ENCODE measurements around the gene CCDC169. TPM values are rescaled to one million over a fixed set of nuclear protein-coding genes. Genes with fewer than 3 reads are reported as not detected.

Gene CCDC169
- polyA plus RNA-seq, 1 donor from 2014 or later, result 6.9 TPM

DNA sequence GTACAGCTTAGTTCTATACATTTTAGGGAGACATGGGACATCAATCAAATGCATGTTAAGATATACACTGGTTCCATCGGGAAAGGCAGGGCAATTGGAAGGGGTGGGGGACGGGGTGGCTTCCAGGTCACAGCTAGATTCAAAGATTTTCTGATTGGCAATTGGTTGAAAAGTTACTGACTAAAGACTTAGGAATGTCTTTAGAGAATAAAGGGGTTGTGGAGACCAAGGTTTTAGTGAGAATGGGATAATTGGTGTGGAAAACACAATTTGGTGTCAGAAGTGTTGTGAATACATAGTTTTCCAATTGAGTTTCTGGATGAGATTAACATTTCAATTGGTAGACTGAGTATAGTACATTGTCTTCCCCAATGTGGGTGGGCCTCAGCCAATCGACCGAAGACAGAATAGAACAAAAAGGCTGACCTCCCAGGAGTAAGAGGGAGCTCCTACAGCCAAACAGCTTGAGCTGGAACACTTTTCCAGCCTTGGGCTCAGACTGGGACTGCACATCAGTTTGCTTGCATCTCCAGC, 988 bp upstream of the CCDC169 start:
- H3K36me3 ChIP-seq (ENCODE audit: insufficient read depth, low read length), result no peaks in the 10 kb centered on the region
- no peaks in the 10 kb centered on the region for H3F3A ChIP-seq (ENCODE audit: insufficient read depth, low read length, poor library complexity, severe bottlenecking)
- peak overlapping the region; percentile 81 for H3K4me3 ChIP-seq (ENCODE audit: low read length)
- peak overlapping the region; percentile 44 for H3K4me2 ChIP-seq (ENCODE audit: low read length)
- TF ChIP-seq, protein P1, sequence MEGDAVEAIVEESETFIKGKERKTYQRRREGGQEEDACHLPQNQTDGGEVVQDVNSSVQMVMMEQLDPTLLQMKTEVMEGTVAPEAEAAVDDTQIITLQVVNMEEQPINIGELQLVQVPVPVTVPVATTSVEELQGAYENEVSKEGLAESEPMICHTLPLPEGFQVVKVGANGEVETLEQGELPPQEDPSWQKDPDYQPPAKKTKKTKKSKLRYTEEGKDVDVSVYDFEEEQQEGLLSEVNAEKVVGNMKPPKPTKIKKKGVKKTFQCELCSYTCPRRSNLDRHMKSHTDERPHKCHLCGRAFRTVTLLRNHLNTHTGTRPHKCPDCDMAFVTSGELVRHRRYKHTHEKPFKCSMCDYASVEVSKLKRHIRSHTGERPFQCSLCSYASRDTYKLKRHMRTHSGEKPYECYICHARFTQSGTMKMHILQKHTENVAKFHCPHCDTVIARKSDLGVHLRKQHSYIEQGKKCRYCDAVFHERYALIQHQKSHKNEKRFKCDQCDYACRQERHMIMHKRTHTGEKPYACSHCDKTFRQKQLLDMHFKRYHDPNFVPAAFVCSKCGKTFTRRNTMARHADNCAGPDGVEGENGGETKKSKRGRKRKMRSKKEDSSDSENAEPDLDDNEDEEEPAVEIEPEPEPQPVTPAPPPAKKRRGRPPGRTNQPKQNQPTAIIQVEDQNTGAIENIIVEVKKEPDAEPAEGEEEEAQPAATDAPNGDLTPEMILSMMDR (IDR thresholded peaks at IDR 0.05; ENCODE audit: poor library complexity, severe bottlenecking), result no peak
- TF ChIP-seq SMC3 (conservative IDR thresholded peaks at IDR 0.05; ENCODE audit: poor library complexity) (no peak), POLR2AphosphoS5 (IDR thresholded peaks at IDR 0.05) (no peak), EZH2 (IDR thresholded peaks at IDR 0.05; ENCODE audit: borderline replicate concordance, insufficient read depth, low read length, poor library complexity, severe bottlenecking) (no peak), TAF1 (IDR thresholded peaks at IDR 0.05; ENCODE audit: low read depth) (no peak), REST (IDR thresholded peaks at IDR 0.05; ENCODE audit: borderline replicate concordance) (no peak), EP300 (conservative IDR thresholded peaks at IDR 0.05; ENCODE audit: poor library complexity, severe bottlenecking) (no peak), RAD21 (conservative IDR thresholded peaks at IDR 0.05) (no peak), MXI1 (conservative IDR thresholded peaks at IDR 0.05; ENCODE audit: poor library complexity, severe bottlenecking) (no peak)
- H3K9me2 ChIP-seq (ENCODE audit: insufficient read depth, low read length), result no peaks in the 10 kb centered on the region
- no peaks in the 10 kb centered on the region for H3K79me2 ChIP-seq (replicated peaks; ENCODE audit: insufficient read depth, low read length)
- H2AFZ ChIP-seq (ENCODE audit: low read depth, low read length), result no peak overlapping the region
- H3K27me3 ChIP-seq (ENCODE audit: insufficient read depth, low read depth, low read length), result peaks cover 26% of the 10 kb centered on the region
- no peaks in the 10 kb centered on the region for H4K20me1 ChIP-seq (ENCODE audit: insufficient read depth)
- H3K9ac ChIP-seq (ENCODE audit: low read length), result no peak overlapping the region
- H3K9me3 ChIP-seq (ENCODE audit: low read length), result no peaks in the 10 kb centered on the region
- no peak overlapping the region for H3K27ac ChIP-seq (ENCODE audit: low read length)

- H3K27ac ChIP-seq (ENCODE audit: low read length), result no peak overlapping the region
- no peaks in the 10 kb centered on the region for H3K36me3 ChIP-seq (ENCODE audit: insufficient read depth, low read length)
- H3K4me3 ChIP-seq (ENCODE audit: low read length), result no peak overlapping the region
- H3K27me3 ChIP-seq (ENCODE audit: insufficient read depth, low read depth, low read length), result peaks cover 26% of the 10 kb centered on the region
- no peak overlapping the region for H3K9ac ChIP-seq (ENCODE audit: low read length)
- no peaks in the 10 kb centered on the region for H3F3A ChIP-seq (ENCODE audit: insufficient read depth, low read length, poor library complexity, severe bottlenecking)
- no peaks in the 10 kb centered on the region for H3K9me2 ChIP-seq (ENCODE audit: insufficient read depth, low read length)
- no peaks in the 10 kb centered on the region for H3K9me3 ChIP-seq (ENCODE audit: low read length)
- H2AFZ ChIP-seq (ENCODE audit: low read depth, low read length), result no peak overlapping the region
- no peaks in the 10 kb centered on the region for H3K79me2 ChIP-seq (replicated peaks; ENCODE audit: insufficient read depth, low read length)
- TF ChIP-seq REST (IDR thresholded peaks at IDR 0.05; ENCODE audit: borderline replicate concordance), result no peak
- TF ChIP-seq SMC3 (conservative IDR thresholded peaks at IDR 0.05; ENCODE audit: poor library complexity), result no peak
- TF ChIP-seq MXI1 (conservative IDR thresholded peaks at IDR 0.05; ENCODE audit: poor library complexity, severe bottlenecking), result no peak
- TF ChIP-seq, protein P1 (IDR thresholded peaks at IDR 0.05; ENCODE audit: poor library complexity, severe bottlenecking), result no peak
- TF ChIP-seq RAD21 (conservative IDR thresholded peaks at IDR 0.05), result no peak
- TF ChIP-seq TAF1 (IDR thresholded peaks at IDR 0.05; ENCODE audit: low read depth), result no peak
- TF ChIP-seq EZH2 (IDR thresholded peaks at IDR 0.05; ENCODE audit: borderline replicate concordance, insufficient read depth, low read length, poor library complexity, severe bottlenecking), result no peak
- TF ChIP-seq POLR2AphosphoS5 (IDR thresholded peaks at IDR 0.05), result no peak
- no peak for TF ChIP-seq EP300 (conservative IDR thresholded peaks at IDR 0.05; ENCODE audit: poor library complexity, severe bottlenecking)
- H4K20me1 ChIP-seq (ENCODE audit: insufficient read depth), result no peaks in the 10 kb centered on the region
- no peak overlapping the region for H3K4me2 ChIP-seq (ENCODE audit: low read length)
Observed at GRCh38 chr13:36294096-36294495, 3.5 kb downstream of the CCDC169 start.

Data from neural cell (in vitro differentiated cells).